Right lobe of liver (tissue), 6 donors: Measurements from ENCODE around the gene ADARB2. TPM values are rescaled to one million over a fixed set of nuclear protein-coding genes. Genes with fewer than 3 reads are reported as not detected.

Experiments
- ATAC-seq, 4 donors: fragments of 200-7000 bp; cut with Tn5 transposase; one replicate each; pipeline ENCODE4 v1.9.1; 2020; ENCODE audit warnings: mild to moderate bottlenecking in 4 of 4, moderate library complexity in 4 of 4
- DNase-seq, 3 donors: peaks; one replicate each; pipeline ENCODE4 v3.0.0-alpha.2; 2020
- H3K27ac ChIP-seq, 3 donors: fragments of 200-600 bp; one replicate each; pipeline ENCODE4 v1.8.0; 2022
- H3K27me3 ChIP-seq, 2 donors: fragments of 200-600 bp; one replicate each; pipeline ENCODE4 v1.8.0; 2022
- H3K36me3 ChIP-seq, 4 donors: fragments of 200-600 bp; sonication (generic) in 1 of 4; one replicate each; pipeline versions ENCODE4 v1.5.1 to v1.8.0; 2017 to 2022; ENCODE audit warnings: control low read depth in 1 of 4
- H3K4me1 ChIP-seq, 4 donors: fragments of 200-600 bp; sonication (generic) in 1 of 4; one replicate each; pipeline versions ENCODE4 v1.5.1 to v1.8.0; 2017 to 2022; ENCODE audit warnings: control low read depth in 1 of 4
- H3K4me3 ChIP-seq, 3 donors: fragments of 200-600 bp; one replicate each; pipeline ENCODE4 v1.8.0; 2022
- H3K9me3 ChIP-seq, 4 donors: fragments of 200-600 bp; sonication (generic) in 1 of 4; one replicate each; pipeline versions ENCODE4 v1.5.1 to v1.8.0; 2017 to 2022; ENCODE audit warnings: control low read depth in 1 of 4
- CTCF ChIP-seq, 4 donors: fragments of 200-600 bp in 3 of 4; fragments of 450-650 bp in 1 of 4; IDR thresholded peaks; one replicate each; pipeline versions ENCODE4 v1.5.1 to v1.8.0; 2016 to 2022; ENCODE audit warnings: antibody characterized with exemption in 4 of 4, mild to moderate bottlenecking in 2 of 4
- POLR2A ChIP-seq: fragments of 450-650 bp; IDR thresholded peaks from one replicate; pipeline ENCODE4 v1.6.1; 2017; ENCODE audit warnings: antibody characterized with exemption, mild to moderate bottlenecking
- WGBS: methylation state at CpG from one replicate; pipeline ENCODE4 v1.1.6; 2018; ENCODE audit warnings: low coverage, low lambda C conversion rate; ENCODE audit not compliant: insufficient coverage; ENCODE audit errors: missing lambda C conversion rate; 5-methylcytosine and 5-hydroxymethylcytosine counted together
- intact Hi-C, 2 donors: fragments of 100-400 bp; cut with DNase I; formaldehyde crosslinking; loops; one replicate each; pipeline versions ENCODE4 v1.11.2 to v1.14.1; 2022
- total RNA-seq, 6 experiments: library from RNA; depleted of rRNA in 2 of 6; stranded (reverse); fragments of >200 nt in 2 of 6; fragmentation: NEBNext Ultra II Directional in 3 of 6; extraction: Animal tissue kit (Norgen Biotek cat#: 25700) in 3 of 6; gene quantifications; one replicate each; pipeline versions ENCODE4 v1.1.0 to v1.2.4, GENCODE V29; 2016 to 2023
- donor health status: DM: no; HTN: yes; CAD: no.
- donor health status: DM: no; HTN: no; CAD: no.
- donor health status: DM: no; HTN: no; CAD: no.
- donor health status: DM: no; HTN: yes; CAD: no.
- donor health status: DM: no; HTN: yes; CAD: no.

ADARB2 gene
- total RNA-seq, 6 experiments from 2014 or later: 0.07 to 0.68 (median 0.42) TPM

- Histone ChIP-seq H3K27me3 (no peaks in the 10 kb centered on the region), H3K36me3 (no peaks in the 10 kb centered on the region), H3K4me1 (no peaks in the 10 kb centered on the region), H3K27ac (no peak overlapping the region), H3K9me3 (no peaks in the 10 kb centered on the region), H3K4me3 (no peak overlapping the region)
- no peak for DNase-seq
- 73% methylated on average over 12 of the region's 21 CpGs for WGBS
- intact Hi-C loops: no loop called here
- TF ChIP-seq CTCF (IDR thresholded peaks at IDR 0.05) (no peak), POLR2A (no peak)
- ATAC-seq: peak in 1 of 4 donors; percentile 12
Measured at GRCh38 chr10:1472178-1472958, 265.0 kb downstream of the ADARB2 start.

- Histone ChIP-seq H3K27ac (no peak overlapping the region), H3K4me1 (no peaks in the 10 kb centered on the region), H3K36me3 (no peaks in the 10 kb centered on the region), H3K9me3 (no peaks in the 10 kb centered on the region), H3K4me3 (no peak overlapping the region), H3K27me3 (no peaks in the 10 kb centered on the region)
- ATAC-seq (no peak), DNase-seq (no peak)
- TF ChIP-seq POLR2A (no peak), CTCF (IDR thresholded peaks at IDR 0.05) (no peak)
- WGBS: 33% methylated on average over 6 of the region's 10 CpGs
- intact Hi-C loops: no loop called here
Measured at GRCh38 chr10:1468811-1469210, 268.5 kb downstream of the ADARB2 start.

- H3K4me3 ChIP-seq: no peak overlapping the region
- ATAC-seq (no peak), DNase-seq (no peak)
- no peaks in the 10 kb centered on the region for H3K9me3 ChIP-seq
- 61% methylated on average over 17 of the region's 23 CpGs for WGBS
- TF ChIP-seq POLR2A (no peak), CTCF (IDR thresholded peaks at IDR 0.05) (no peak)
- H3K27me3 ChIP-seq: no peaks in the 10 kb centered on the region
- H3K4me1 ChIP-seq: no peaks in the 10 kb centered on the region
- no peak overlapping the region for H3K27ac ChIP-seq
- H3K36me3 ChIP-seq: no peaks in the 10 kb centered on the region
- intact Hi-C loops: no loop called here
Measured at GRCh38 chr10:1467334-1468076, 269.8 kb downstream of the ADARB2 start.

- H3K9me3 ChIP-seq: no peaks in the 10 kb centered on the region
- H3K36me3 ChIP-seq: no peaks in the 10 kb centered on the region
- H3K4me1 ChIP-seq: no peaks in the 10 kb centered on the region
- H3K27ac ChIP-seq: no peak overlapping the region
- intact Hi-C loops: no loop called here
- H3K27me3 ChIP-seq: no peaks in the 10 kb centered on the region
- ATAC-seq: peak in 3 of 4 donors; percentile 42 to 80 (median 55)
- DNase-seq: no peak
- H3K4me3 ChIP-seq: no peak overlapping the region
- WGBS: 15% methylated on average over 10 of the region's 19 CpGs
- TF ChIP-seq CTCF (IDR thresholded peaks at IDR 0.05) (no peak), POLR2A (no peak)
Measured at GRCh38 chr10:1465993-1466764, 271.1 kb downstream of the ADARB2 start.
